GM12878 (cell line): ENCODE measurements around the gene L1TD1. TPM values are rescaled to one million over a fixed set of nuclear protein-coding genes. Genes with fewer than 3 reads are reported as not detected.

ENCODE experiments used
- ATAC-seq: fragments of 200-7000 bp; cut with Tn5 transposase; 3 replicates; pipeline ENCODE4 v1.9.1; 2020; ENCODE audit warnings: mild to moderate bottlenecking, moderate library complexity
- BruUV-seq: library from RNA; stranded (reverse); fragments of 400-500 nt; replicated peaks from 2 replicates; lab custom pipeline; 2021; lab: Mats Ljungman, UMichigan
- CTCF ChIA-PET: fragments of 300-600 bp; sonication (Branson Sonifier 250); formaldehyde crosslinking; extraction: SDS; loops from one replicate; lab custom pipeline; 2021; ENCODE audit warnings: inconsistent platforms; lab: Yijun Ruan, JAX
- POLR2A ChIA-PET: fragments of 350-600 bp; formaldehyde crosslinking; extraction: SDS; loops from one replicate; lab custom pipeline; 2021; ENCODE audit warnings: inconsistent platforms; lab: Charles Lee
- RAD21 ChIA-PET: fragments of 300-600 bp; sonication (Branson Sonifier 250); formaldehyde crosslinking; loops from one replicate; lab custom pipeline; 2023; ENCODE audit warnings: antibody characterized with exemption; ENCODE audit not compliant: unreplicated experiment; lab: Charles Lee
- SMC1A ChIA-PET: fragments of 300-600 bp; sonication (Branson Sonifier 250); formaldehyde crosslinking; loops from one replicate; lab custom pipeline; 2023; ENCODE audit not compliant: unreplicated experiment, uncharacterized antibody; lab: Charles Lee
- DNase-seq: peaks from one replicate; pipeline ENCODE4 v3.0.0-alpha.2; 2011; ENCODE audit warnings: low read depth, low spot score
- FAIRE-seq: peaks from 3 replicates; lab custom pipeline; 2011; peaks lifted over from hg19 to GRCh38; lab: Jason Lieb, UNC
- H2AFZ ChIP-seq: 2 replicates; pipeline ENCODE4 v1.6.0; 2011; ENCODE audit warnings: low read depth, low read length, control low read depth; ENCODE audit not compliant: control insufficient read depth
- H3K27ac ChIP-seq: 2 replicates; pipeline ENCODE4 v1.5.1; 2011; ENCODE audit warnings: control low read depth; ENCODE audit not compliant: control insufficient read depth, insufficient read depth
- H3K27me3 ChIP-seq, 2 experiments: replicated peaks in 1 of 2; 2 replicates each; pipeline versions ENCODE4 v1.6.0 to v1.6.1; 2011; ENCODE audit warnings: low read length in 1 of 2; ENCODE audit not compliant: control insufficient read depth in 2 of 2, insufficient read depth in 2 of 2
- H3K36me3 ChIP-seq, 2 experiments: 2 replicates each; pipeline ENCODE4 v1.5.1; 2011; ENCODE audit warnings: low read length in 1 of 2; ENCODE audit not compliant: control insufficient read depth in 2 of 2, insufficient read depth in 2 of 2
- H3K4me1 ChIP-seq: 2 replicates; pipeline ENCODE4 v1.6.1; 2011; ENCODE audit warnings: mild to moderate bottlenecking, low read length, moderate library complexity, mixed read lengths; ENCODE audit not compliant: control insufficient read depth, insufficient read depth
- H3K4me2 ChIP-seq: 2 replicates; pipeline ENCODE4 v1.6.0; 2011; ENCODE audit warnings: control low read depth; ENCODE audit not compliant: control insufficient read depth, insufficient read depth
- H3K4me3 ChIP-seq: fragments of 200-600 bp; sonication (generic); 2 replicates; pipeline ENCODE4 v1.5.1; 2016
- H3K79me2 ChIP-seq: 2 replicates; pipeline ENCODE4 v1.6.0; 2011; ENCODE audit warnings: low read length; ENCODE audit not compliant: control insufficient read depth, insufficient read depth
- H3K9ac ChIP-seq: 2 replicates; pipeline ENCODE4 v1.8.0; 2011; ENCODE audit warnings: low read length, control low read depth, mixed read lengths; ENCODE audit not compliant: control insufficient read depth, insufficient read depth
- H3K9me3 ChIP-seq: replicated peaks from 3 replicates; pipeline ENCODE4 v1.5.1; 2011; ENCODE audit warnings: mild to moderate bottlenecking, low read length; ENCODE audit not compliant: control insufficient read depth, insufficient read depth
- H4K20me1 ChIP-seq: 2 replicates; pipeline ENCODE4 v1.6.0; 2011; ENCODE audit not compliant: control insufficient read depth, insufficient read depth
- CBX3 ChIP-seq: fragments of 200-600 bp; sonication (generic); IDR thresholded peaks from 2 replicates; pipeline ENCODE4 v1.6.1; 2016; ENCODE audit warnings: low read depth, borderline replicate concordance
- EED ChIP-seq: sonication (generic); IDR thresholded peaks from 2 replicates; pipeline ENCODE4 v1.6.1; 2016; ENCODE audit warnings: antibody characterized with exemption, low read depth
- ETV6 ChIP-seq, 2 experiments: fragments of 450-650 bp in 1 of 2; IDR thresholded peaks in 1 of 2; conservative IDR thresholded peaks in 1 of 2; 2 replicates each; pipeline ENCODE4 v1.6.1; 2014; ENCODE audit warnings: antibody characterized with exemption in 1 of 2, borderline replicate concordance in 1 of 2, low read depth in 1 of 2, mild to moderate bottlenecking in 1 of 2, moderate library complexity in 1 of 2
- JUND ChIP-seq: IDR thresholded peaks from 2 replicates; pipeline ENCODE4 v1.6.1; 2012; ENCODE audit warnings: low read depth, mild to moderate bottlenecking, low read length, improper control_type of control experiment, moderate library complexity
- RUNX3 ChIP-seq: IDR thresholded peaks from 2 replicates; pipeline ENCODE4 v1.6.1; 2012; ENCODE audit warnings: low read length, inconsistent platforms
- ZNF384 ChIP-seq: IDR thresholded peaks from 2 replicates; pipeline ENCODE4 v1.6.1; 2012; ENCODE audit warnings: low read depth, mild to moderate bottlenecking, low read length, improper control_type of control experiment, borderline replicate concordance
- ZNF622 ChIP-seq: fragments of 450-650 bp; IDR thresholded peaks from 2 replicates; pipeline ENCODE4 v1.6.1; 2017; ENCODE audit warnings: mild to moderate bottlenecking, inconsistent platforms
- WGBS: methylation state at CpG from one replicate; pipeline ENCODE4 v1.1.6; 2016; ENCODE audit warnings: low lambda C conversion rate; ENCODE audit not compliant: insufficient replicate concordance, insufficient coverage; ENCODE audit errors: missing lambda C conversion rate; 5-methylcytosine and 5-hydroxymethylcytosine counted together
- in situ Hi-C: fragments of 300-500 bp; cut with MboI; formaldehyde crosslinking; loops from 9 replicates; pipeline ENCODE4 v1.14.3; 2018; ENCODE audit warnings: mixed read lengths
- intact Hi-C: fragments of 100-400 bp; cut with micrococcal nuclease; formaldehyde crosslinking; loops from one replicate; pipeline ENCODE4 v1.14.2; 2022; ENCODE audit not compliant: unreplicated experiment
- polyA plus RNA-seq, 11 experiments: library from polyadenylated mRNA; depleted of rRNA in 4 of 11; unstranded in 6 of 11; stranded (reverse) in 5 of 11; fragments of >200 nt; fragmentation: Nextera tagmentation in 4 of 11; fragmentation: Illumina TruSeq in 1 of 11; extraction: Ambion mirVana in 4 of 11; extraction: Trizol in 1 of 11; gene quantifications; 1 replicate in 1 of 11; 2 replicates in 10 of 11; pipeline versions ENCODE4 v1.2.1 to v1.2.3, GENCODE V29; 2011 to 2016; ENCODE audit warnings: inconsistent platforms in 2 of 11, missing spikeins in 2 of 11, low read depth in 1 of 11
- total RNA-seq, 4 experiments: library from RNA; depleted of rRNA in 3 of 4; stranded (reverse); fragments of >200 nt in 3 of 4; fragmentation: Illumina TruSeq in 1 of 4; extraction: Trizol in 1 of 4; gene quantifications; 2 replicates each; pipeline versions ENCODE4 v1.2.1 to v1.2.3, GENCODE V29; 2013 to 2021
- TF ChIP-seq, protein P1 (sequence below): fragments of 150-350 bp; IDR thresholded peaks from 2 replicates; pipeline ENCODE4 v1.6.1; 2014; ENCODE audit warnings: mild to moderate bottlenecking, low read depth, low read length

Gene L1TD1
- total and polyA plus RNA-seq, 10 of the 15 experiments (the other 5 are each of a cell fraction or from before 2014, with no cell fraction given) = 0.07 to 0.31 (median 0.21) TPM; not detected in 7

DNA sequence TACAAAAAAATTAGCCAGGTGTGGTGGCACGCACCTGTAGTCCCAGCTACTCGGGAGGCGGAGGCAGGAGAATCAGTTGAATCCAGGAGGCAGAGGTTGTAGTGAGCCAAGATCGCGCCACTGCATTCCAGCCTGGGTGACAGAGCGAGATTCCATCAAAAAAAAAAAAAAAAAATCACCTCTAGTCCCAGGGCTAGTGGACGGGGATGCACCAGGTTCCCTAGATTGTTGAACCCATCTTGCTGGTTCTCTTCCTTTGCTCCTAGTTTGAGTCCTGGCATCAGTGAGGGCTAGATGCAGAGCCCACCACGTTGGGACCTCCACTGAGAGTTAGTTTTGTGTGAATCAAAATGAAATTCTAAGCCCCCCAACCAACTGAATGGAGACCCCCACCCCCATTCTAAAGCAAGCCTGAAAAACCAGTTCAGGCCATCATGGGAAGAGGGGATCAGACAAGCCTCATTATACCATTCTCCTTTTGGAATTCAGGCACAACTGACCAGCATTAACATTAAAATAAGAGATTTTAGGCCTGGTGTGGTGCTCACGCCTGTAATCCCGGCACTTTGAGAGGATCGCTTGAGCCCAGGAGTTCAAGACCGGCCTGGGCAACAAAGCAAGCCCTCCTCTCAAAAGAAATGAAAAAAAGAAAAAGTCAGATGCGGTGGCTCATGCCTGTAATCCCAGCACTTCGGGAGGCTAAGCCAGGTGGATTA is 17.9 kb upstream of the L1TD1 start:
- ATAC-seq = no peak
- in situ Hi-C loops = loop anchor here (5.0 kb wide), 2 partner anchors 231 to 571 kb away; no protein-coding TSS in a partner anchor
- H3K4me2 ChIP-seq = no peak overlapping the region
- H3K4me3 ChIP-seq = no peak overlapping the region
- intact Hi-C loops = no loop called here
- ChIA-PET POLR2A (no interaction called here), RAD21 (interaction anchor here (1.5 to 1.8 kb wide), 3 partner anchors 226 to 569 kb away, joined by 5 to 24 read pairs (median 13); no protein-coding TSS in a partner anchor), SMC1A (interaction anchor here (1.1 to 3.5 kb wide), 6 partner anchors 33 to 570 kb away, joined by 3 to 25 read pairs (median 6); no protein-coding TSS in a partner anchor), CTCF (interaction anchor here (0.8 to 2.1 kb wide), 11 partner anchors 9 to 570 kb away, joined by 3 to 51 read pairs (median 5); no protein-coding TSS in a partner anchor)
- H3K4me1 ChIP-seq = no peaks in the 10 kb centered on the region
- BruUV-seq = no TSS peak
- 39% methylated on average over 14 of the region's 14 CpGs for WGBS
- no peaks in the 10 kb centered on the region for H3K9me3 ChIP-seq
- DNase-seq = no peak
- no peaks in the 10 kb centered on the region for H3K36me3 ChIP-seq
- H3K27me3 ChIP-seq = no peaks in the 10 kb centered on the region
- FAIRE-seq = no peak
- H3K27ac ChIP-seq = no peak overlapping the region
- no peak overlapping the region for H2AFZ ChIP-seq
- H3K79me2 ChIP-seq = no peaks in the 10 kb centered on the region
- H3K9ac ChIP-seq = no peak overlapping the region
- TF ChIP-seq EED = no peak
- no peak for TF ChIP-seq RUNX3
- TF ChIP-seq CBX3 = no peak
- TF ChIP-seq ETV6 (conservative IDR thresholded peaks at IDR 0.05 in 1 of 2, IDR thresholded peaks at IDR 0.05 in 1 of 2; ENCODE audit: borderline replicate concordance in 1 of 2, low read depth in 1 of 2) = no peak
- TF ChIP-seq JUND = no peak
- TF ChIP-seq ZNF384 = no peak
- TF ChIP-seq, protein P1, sequence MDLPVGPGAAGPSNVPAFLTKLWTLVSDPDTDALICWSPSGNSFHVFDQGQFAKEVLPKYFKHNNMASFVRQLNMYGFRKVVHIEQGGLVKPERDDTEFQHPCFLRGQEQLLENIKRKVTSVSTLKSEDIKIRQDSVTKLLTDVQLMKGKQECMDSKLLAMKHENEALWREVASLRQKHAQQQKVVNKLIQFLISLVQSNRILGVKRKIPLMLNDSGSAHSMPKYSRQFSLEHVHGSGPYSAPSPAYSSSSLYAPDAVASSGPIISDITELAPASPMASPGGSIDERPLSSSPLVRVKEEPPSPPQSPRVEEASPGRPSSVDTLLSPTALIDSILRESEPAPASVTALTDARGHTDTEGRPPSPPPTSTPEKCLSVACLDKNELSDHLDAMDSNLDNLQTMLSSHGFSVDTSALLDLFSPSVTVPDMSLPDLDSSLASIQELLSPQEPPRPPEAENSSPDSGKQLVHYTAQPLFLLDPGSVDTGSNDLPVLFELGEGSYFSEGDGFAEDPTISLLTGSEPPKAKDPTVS = no peak
- TF ChIP-seq ZNF622 = no peak
- H4K20me1 ChIP-seq = no peaks in the 10 kb centered on the region
